AG20443 (cell line): ENCODE results near the gene CORIN.
"Not testable (repeated sequence)": the region's sequence is repeated elsewhere in the genome, so short reads cannot be mapped to it uniquely, and the experiment has no call there.

ENCODE experiments used
- DNase-seq: peaks from one replicate; pipeline ENCODE4 v3.0.0; 2012; ENCODE audit warnings: low spot score, mixed read lengths

CORIN gene

DNA sequence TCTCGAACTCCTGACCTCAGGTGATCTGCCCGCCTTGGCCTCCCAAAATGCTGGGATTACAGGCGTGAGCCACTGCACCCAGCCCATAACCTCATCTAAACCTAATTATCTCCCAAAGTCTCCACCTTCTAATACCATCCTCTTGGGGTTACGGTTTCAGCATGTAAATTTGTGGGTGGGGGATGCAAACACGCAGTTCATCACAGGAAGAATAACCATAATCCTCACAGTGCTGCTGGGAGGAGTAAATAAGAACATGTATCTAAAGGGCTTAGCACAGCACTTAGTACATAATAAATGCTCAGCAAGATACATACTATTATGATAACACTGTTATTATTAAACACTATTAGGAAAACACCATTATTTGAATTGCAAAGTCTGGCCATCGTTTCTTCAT is 116.4 kb downstream of the CORIN start:
- no peak for DNase-seq

DNA sequence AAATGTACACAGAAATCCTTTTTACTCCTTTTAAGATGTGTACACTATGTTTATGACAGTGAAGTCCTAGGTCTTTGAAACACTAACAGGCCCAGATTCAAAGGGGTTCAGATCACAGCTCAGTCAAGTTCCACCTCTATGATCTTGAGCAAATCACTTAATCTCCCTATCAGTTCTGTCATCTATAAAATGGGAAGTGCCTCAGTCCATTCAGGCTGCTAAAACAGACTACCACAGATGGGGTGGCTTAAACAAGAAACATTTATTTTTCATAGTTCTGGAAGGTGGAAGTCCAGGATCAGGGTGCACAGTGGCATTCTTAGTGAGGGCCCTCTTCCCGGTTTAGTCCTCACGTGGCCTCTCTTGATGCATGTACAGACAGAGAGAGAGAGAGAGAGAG is 117.1 kb downstream of the CORIN start:
- no peak for DNase-seq

DNA sequence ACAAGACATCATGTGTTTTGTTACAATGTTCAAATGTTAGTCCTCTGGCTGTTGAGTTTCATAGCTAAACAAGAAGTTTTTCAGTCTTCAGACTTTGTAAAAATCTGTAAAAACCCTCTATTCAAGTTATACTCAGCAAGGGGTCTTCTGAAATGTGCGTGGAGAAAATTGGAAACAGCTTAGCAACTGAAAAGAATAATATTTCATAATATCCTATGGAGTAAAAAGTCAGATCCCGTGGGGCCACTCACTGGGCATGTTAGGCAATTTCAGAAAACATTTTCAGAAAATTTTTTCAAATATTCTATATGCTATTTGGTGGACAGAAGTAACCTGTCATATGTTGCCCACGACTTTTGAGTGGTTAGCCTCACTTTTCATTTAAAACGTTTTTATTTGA is 118.3 kb downstream of the CORIN start:
- DNase-seq, result no peak

DNA sequence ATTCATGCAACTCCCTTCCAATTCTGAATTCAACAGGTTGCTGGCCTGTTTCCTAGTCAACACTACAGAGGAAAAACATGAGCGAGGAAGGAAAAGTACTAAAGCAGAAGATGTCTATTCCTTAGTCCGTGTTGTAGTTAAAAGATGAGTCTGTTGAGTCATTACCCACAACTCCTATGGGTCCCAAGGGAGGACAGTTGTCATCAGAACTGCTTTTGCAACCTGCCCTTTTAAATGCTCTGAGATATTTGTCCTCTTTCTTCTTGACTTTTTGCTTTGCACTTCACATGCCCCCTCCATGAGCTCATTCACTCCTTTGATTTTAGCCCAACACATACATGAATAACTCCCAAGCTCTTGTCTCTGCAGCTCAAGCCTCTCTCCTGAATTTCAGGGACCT is 119.2 kb downstream of the CORIN start:
- no peak for DNase-seq

DNA sequence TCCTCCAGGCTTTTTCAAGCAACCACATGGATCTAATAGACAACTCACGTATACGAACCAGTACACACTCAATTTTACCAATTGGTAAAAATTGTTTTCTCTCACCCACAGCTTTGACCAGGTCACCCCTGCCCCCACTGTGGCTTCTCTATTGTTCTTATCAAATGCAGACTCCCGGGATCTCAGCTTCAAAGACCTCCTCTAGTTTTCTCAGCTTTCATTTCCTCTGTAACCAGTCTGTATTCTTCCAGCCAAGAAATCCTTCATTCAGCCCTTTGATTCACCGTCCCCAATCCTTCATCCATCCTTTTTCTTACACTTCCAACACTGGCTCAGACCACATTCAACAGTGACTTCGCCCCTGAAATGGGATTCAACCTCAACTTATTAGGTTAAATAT is 120.7 kb downstream of the CORIN start:
- DNase-seq, result no peak

DNA sequence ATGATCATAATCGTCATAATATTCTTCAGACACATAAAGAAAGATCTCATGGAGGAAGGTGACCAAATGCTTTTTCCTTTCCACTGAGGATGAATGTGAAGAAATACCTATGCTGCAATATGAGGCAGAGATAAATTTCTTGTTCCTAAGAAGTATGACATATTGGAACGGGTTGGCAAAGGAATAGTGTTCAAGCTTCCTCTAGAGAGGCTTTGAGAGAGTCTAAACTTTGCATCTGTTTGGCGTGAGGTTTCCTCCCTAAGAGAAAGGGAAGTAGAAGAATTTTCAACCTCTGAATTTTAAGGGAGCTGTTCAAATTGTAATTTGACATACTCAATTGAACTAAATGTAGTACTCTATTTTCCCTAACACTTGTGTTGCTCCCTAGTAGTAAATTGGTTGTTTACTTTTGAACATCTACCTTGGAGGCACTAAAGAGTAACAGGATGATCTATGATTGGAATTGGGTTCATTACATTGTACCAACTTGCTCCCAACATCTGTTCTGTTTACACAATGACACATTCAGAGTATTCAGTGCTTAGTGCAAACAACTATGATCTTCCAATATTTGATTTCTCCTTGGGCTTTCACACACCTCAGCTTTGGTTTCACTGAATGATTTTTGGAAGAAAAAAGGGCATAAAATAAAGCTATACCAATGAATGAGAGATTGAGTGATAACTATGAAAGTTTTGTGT is 122.0 kb downstream of the CORIN start:
- DNase-seq, result no peak

DNA sequence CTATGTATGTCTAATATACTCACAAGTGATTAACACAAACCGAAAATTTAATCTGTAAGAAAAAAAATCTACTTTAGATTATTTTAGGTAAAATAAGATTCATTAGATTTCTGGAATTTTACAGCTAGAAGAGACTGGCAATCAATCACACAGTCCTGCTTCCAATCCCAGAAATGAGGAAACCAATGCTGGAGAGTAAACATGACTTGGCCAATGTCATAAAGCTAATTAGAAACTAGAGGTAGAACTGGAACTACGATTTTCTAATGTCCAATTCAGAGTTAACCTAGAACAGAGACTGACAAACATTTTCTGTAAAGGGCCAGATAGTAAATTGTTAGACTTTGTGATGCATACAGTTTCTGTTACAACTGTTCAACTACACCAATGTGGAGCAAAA is 123.6 kb downstream of the CORIN start:
- DNase-seq, result no peak

DNA sequence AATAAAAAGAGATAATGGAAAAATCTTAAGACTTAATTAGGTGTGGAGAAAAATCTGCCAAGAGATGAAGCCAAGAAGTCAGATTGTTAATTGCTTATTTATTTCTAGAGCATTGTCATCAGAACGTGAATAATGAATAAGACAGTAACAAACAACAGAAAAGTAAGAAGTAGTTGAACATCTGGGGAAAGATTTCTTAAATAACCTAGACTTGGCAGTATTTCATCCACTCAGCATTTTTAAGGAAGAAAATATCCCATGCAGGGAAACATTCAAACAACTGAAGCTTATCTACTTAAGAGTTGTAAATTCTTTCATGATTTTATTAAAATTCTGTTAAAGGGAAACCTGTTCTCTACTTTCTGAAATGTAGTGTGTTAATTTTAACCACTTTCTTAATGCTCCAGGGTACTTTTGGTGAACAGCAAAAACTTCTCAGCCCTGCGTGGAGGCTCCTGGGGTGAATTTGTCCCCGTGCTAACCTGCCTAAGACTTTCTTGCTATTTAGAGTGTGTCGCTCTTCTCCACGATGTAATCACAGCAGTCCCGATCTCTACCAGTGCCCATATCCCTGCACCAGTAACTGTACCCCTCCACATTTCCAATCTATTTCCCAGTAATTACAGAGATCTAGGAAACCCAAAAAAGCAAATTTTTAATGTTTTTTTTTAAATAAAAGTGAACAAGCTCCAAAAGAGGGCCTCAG is 124.6 kb downstream of the CORIN start:
- DNase-seq, result no peak

DNA sequence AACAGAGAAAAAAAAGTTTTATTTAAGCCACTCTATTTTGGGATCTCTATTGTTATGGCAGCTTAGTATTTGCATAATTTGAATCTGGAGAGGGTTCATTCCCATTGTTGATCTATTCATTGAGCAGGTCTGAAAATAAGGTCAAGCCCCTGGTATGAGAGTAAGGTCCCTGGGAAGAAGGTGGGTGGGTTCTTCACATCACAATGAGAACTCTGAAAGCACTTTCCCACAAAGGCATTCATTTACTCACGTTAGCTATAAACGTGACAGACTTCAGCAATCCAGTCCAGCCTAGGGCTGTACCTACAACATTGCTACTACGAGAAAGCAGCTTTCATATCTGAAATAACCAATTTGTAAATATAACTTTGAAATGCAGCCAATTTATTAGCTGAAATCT is 126.2 kb downstream of the CORIN start:
- no peak for DNase-seq

DNA sequence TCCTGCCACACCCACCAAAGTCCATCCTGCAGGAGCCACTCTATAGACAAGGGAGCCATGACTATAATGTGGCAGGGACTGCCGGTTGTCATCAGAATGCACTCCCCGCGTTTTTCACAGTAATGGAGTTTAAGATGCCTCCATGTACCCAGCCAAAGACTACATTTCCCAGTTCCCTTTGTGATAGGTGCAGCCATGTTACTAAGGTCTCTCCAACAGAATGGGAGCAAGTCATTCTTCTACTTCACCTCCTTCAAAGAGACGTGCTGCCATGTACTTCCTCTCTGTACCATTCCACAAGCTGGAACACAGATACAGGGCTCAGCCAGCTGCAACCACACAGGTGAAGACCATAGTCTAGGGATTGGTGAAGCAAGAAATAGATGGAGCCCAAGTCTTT is 126.7 kb downstream of the CORIN start:
- DNase-seq, result no peak

DNA sequence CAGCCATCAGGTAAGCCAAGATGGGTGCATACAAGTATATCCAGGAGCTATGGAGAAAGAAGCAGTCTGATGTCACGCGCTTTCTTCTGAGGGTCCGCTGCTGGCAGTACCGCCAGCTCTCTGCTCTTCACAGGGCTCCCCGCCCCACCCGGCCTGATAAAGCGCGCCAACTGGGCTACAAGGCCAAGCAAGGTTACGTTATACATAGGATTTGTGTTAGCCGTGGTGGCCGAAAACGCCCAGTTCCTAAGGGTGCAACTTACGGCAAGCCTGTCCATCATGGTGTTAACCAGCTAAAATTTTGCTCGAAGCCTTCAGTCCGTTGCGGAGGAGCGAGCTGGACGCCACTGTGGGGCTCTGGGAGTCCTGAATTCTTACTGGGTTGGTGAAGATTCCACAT is 131.5 kb downstream of the CORIN start:
- not testable (repeated sequence) for DNase-seq

DNA sequence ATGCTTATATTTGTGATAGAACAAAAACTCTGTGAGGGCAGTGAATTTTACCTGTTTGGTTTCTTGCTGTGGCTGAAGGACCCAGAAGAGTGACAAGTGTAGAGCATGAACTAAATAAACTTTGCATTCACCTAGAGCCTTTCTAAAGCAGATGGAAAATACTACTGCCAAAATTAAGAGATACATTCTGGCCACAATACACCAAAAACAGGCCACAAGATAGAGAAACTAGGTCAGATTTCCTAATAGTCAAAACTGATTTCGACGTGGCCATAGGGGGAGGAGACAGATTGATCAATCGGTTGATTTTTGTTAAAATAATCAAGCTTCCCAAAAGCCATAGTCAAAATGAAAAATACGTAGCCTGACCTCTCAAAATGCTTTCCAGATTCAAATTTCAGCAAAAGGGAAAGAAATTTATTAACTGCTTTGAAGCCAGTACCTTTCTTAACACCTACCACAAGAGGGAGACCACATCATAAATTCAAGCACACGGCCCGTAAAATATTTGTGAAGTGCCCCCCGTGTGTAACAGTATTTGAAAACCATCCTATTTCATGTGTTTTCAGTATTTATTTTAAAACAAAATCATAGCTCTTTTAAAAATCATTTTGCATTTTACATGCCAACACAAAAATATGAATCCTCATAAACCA is 132.4 kb downstream of the CORIN start:
- DNase-seq, result no peak

DNA sequence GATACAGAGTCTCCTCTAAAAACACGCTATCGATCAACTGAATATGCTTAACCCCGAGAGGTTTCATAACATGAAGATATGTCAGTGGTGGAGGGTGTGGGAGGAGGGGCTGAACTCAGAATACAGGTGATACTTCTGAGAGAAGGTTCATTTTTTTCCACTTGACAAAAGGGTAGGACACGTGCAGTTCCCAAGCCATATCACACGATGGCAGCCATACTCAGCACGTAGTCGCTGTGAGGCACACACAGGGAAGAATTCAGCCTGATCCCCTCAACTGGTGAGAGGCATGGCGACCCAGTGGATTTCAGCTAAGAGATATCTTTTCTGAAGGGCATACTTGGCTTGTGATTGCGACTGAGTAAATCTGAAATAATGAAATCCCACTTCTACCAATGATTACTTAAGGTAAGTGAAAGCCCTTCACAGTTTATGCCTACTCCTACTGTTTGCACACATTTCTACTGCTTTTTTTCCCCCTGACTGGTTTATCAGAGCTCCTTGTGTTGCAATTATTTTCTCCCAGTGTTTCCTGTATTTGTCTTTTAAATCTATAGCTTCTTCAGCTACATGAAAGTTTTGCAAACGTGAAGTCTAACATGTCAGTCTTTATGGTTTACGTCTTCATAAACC is 133.1 kb downstream of the CORIN start:
- peak; percentile 39 for DNase-seq

DNA sequence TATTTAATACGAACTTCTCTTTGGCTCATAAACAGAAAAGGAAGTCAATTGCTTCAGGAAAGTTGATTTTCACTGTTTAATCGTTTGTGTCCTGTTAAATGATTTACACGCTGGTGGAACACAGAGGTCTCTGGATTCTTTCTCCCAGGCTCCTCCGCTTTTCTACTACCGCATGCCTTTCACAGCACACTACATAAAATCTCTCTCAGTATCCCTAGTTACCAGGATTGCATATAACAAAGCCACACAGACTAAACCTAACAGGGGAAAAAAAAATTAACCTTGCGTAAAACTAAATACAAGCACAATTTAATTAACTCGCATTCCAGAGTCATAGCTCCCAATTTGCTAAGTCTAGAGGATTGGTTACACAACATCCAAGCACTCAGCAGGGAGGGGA is 133.9 kb downstream of the CORIN start:
- no peak for DNase-seq

DNA sequence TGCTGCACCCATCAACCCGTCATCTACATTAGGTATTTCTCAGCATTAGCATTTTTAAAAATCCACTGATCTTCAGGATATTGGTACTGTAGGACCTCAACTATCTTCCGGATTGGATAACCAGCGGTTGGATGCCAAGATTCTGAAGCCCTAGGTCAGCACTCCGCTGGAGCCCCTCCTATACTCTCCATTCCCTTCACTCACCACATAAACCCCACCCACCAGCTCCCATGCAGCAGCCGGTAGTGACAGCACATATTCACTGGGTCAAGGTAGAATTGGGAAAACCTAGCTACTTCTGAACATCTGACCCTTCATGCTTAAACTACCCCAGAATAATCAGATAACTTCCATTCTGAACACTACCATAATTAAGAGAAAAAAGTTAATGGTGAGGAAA is 134.9 kb downstream of the CORIN start:
- no peak for DNase-seq

DNA sequence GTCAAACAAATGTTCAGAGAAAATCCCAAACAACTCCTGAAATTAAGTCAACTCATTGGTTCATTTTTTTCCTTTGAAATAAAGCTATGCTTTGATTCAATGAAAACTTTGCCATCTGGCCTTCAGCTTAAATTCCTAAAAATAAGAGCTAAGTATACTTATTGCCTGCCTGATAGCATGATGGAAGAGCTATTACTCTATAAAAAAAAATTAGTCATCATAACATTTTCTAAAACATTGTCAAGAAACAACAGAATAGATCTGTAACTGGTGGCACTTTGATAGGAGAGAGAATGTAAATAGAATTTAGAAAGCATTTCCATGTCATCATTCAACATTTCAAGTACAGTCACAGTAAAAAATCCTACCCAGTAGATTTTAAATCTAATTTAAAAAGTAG is 136.6 kb downstream of the CORIN start:
- DNase-seq, result no peak

DNA sequence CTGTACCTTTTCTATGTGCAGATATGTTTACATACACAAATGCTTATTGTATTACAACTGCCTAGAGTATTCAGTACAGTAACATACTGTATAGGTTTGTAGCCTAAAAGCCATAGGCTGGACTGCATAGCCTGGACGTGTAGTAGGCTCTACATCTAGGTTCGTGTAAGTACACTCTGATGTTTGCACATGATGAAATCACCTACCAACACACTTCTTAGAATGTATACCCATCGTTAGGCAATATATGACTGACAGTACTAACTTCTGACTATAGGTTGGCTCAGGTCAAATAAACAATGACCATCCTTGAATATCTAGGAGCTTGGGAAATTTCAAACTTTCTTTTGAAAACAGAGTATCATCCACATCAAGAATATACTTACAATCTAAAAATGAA is 139.0 kb downstream of the CORIN start:
- DNase-seq, result no peak

DNA sequence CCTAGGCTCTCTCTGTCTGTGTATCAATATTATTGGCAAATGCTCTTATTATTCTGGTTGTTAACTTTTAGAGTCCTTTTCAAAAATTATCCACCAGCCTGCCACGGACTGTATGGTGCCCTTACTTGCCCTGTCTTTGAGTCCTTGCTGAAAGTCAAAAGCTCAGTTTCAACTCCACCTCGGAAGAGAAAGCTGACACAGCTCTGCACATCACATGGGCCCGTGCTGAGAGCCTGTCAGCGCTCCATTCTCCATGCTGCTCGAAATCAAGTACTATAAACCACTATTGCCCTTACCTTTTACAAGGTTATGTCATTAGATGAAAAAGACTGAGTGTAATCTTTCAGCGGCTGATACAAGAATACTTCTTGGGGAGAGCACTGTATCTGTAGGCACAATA is 141.0 kb downstream of the CORIN start:
- DNase-seq, result no peak

DNA sequence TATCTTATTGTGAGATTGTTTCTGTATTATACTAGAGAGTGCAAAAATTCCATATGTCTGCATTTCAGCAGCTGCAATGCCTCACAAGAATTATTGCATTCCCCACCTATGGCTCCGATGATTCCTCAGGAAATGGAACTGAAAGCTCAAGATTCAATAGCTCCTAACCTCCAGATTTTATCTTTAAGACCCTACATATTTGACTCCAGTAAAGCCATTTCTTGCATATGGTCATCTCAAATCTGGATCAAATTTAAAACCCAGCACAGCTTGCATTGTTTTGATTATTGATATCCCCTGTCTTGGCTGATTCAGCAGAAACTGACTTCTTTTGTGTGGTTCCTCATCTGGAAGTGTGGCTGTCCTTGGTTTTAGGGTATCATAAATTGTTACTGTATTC is 142.6 kb downstream of the CORIN start:
- no peak for DNase-seq

DNA sequence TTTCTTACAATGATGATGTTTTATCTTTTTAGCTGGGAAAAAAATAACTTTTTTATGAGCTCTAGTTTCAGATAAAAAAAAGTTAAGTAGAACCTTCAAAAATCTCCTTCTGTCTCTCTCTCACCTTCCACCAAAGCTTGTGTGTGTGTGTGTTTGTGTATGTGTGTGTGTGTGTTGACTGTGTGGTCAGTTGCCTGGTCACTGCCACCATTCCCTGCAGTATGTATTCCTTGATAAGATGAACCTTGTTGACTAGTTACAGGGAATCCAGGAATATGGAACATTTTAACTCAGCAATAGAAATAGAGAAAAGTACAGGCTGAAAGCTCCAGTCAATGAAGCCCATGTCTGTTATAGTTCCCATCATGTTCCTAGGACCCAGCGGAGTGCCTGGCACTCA is 143.5 kb downstream of the CORIN start:
- no peak for DNase-seq

DNA sequence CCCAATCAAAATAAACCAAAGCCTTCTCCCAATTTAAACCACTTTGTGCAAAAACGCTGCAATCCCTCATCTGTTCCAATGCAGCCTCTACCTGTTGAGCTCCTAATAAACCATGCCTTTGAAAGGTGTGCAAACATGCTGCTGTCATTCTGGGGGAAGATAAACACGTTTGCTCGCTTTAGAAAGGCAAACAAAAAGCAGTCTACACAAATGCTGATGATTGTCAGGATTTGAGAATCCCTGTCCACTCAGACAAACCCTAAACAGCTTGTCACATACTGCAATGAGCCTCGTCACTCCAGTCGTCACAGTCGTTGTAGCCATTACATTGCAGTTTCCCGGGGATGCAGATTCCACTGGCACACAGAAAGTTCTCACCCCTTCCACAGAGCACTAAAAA is 145.2 kb downstream of the CORIN start:
- DNase-seq, result no peak

DNA sequence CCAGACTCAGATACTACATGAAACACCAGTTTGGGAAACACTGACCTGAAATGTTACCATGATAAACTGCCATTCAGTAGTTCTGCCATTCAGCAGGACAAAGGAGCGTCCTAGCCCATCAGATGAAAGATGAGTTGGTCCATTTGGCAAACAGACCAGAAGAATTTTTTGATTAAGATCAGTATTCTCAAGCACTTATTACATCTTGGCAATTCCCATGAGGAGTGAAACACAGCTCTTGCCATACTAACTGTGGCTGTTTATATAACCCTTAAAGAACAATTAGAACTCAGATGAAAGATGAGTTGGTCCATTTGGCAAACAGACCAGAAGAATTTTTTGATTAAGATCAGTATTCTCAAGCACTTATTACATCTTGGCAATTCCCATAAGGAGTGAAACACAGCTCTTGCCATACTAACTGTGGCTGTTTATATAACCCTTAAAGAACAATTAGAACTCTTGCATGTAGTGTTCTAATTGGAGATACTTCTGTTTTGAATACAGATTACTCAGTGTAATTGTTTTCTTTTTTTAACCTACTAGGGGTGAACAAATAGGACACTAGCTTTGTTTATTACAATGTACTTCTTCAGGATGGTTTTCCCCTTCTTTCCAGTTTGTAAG is 146.0 kb downstream of the CORIN start:
- not testable (repeated sequence) for DNase-seq

DNA sequence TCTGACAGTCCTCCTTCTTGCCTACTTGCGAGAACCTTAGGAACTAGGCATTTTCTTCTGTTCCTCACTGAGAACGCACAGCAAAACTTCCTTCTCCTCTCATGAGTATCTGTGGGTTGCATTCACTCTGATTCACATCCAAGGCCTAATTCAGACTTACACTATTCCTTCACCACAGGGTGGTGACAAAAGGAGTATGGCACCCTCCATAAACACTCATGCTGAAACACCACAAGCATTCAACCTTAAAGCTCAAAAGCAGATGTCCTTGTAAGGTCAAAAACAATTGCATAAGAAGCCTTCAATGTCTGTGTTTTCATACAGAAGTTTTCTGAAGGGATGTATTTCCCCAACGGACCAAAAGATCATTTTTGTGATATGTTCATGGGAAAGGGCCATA is 147.3 kb downstream of the CORIN start:
- no peak for DNase-seq
